ENCODE measurements around the gene GAS2L1.
A peak's percentile ranks its signal among the peaks of the same experiment; 100 is the strongest.

GAS2L1 gene

DNA sequence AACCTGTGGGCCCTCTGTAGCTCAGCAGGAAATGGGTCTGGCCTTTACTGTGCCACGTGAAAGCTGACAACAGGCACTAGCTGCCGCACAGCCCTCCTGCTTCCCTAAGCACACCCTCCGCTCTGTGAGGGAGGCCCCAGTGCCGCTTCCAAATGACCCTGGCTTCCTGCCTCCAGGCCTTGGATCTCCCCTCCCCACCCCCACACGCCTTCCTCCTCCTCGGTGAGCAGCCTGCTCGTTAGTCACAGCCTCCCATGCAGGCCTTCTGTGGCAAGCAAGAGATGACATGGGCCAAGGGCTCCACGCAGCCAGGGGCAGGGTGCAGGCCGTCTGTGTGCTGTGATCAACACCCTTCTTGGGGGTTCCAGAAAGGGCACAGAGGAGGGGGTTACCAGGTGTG lies 24.3 kb downstream of the GAS2L1 start:
- H3K36me3 ChIP-seq (ENCODE audit: control insufficient read depth in 2 of 2, insufficient read depth in 1 of 2, low read length in 2 of 2) = peaks cover 0 to 99% of the 10 kb centered on the region in 2 experiments; a peak in 2 of 3 replicates
- TF ChIP-seq ZFHX2 (tag by site-specific recombination; conservative IDR thresholded peaks at IDR 0.05) (peak; percentile 88), EGR2 (tag by site-specific recombination; IDR thresholded peaks at IDR 0.05; ENCODE audit: low read depth) (peak; percentile 87), ZIC2 (tag by site-specific recombination; IDR thresholded peaks at IDR 0.05) (peak; percentile 13; the same call in 1 of the 2 replicates), FEZF1 (tag by site-specific recombination; IDR thresholded peaks at IDR 0.05) (no peak)
- TF ChIP-seq, protein P1, sequence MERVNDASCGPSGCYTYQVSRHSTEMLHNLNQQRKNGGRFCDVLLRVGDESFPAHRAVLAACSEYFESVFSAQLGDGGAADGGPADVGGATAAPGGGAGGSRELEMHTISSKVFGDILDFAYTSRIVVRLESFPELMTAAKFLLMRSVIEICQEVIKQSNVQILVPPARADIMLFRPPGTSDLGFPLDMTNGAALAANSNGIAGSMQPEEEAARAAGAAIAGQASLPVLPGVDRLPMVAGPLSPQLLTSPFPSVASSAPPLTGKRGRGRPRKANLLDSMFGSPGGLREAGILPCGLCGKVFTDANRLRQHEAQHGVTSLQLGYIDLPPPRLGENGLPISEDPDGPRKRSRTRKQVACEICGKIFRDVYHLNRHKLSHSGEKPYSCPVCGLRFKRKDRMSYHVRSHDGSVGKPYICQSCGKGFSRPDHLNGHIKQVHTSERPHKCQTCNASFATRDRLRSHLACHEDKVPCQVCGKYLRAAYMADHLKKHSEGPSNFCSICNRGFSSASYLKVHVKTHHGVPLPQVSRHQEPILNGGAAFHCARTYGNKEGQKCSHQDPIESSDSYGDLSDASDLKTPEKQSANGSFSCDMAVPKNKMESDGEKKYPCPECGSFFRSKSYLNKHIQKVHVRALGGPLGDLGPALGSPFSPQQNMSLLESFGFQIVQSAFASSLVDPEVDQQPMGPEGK (tag by site-specific recombination; IDR thresholded peaks at IDR 0.05) = peak; percentile 30; the same call in 1 of the 2 replicates
- no peaks in the 10 kb centered on the region for H3K9me3 ChIP-seq (ENCODE audit: control insufficient read depth, insufficient read depth, low read depth, low read length)
- POLR2A ChIA-PET = no interaction called here
- H3K27ac ChIP-seq (ENCODE audit: extremely low read depth, low read depth, low read length) = peak overlapping the region; percentile 16; the same call in 1 of the 2 replicates
- CTCF ChIA-PET = no interaction called here
- H3K4me3 ChIP-seq (ENCODE audit: low read depth, low read length) = no peak overlapping the region
- no peaks in the 10 kb centered on the region for H3K4me1 ChIP-seq (ENCODE audit: control insufficient read depth, insufficient read depth, low read length)

DNA sequence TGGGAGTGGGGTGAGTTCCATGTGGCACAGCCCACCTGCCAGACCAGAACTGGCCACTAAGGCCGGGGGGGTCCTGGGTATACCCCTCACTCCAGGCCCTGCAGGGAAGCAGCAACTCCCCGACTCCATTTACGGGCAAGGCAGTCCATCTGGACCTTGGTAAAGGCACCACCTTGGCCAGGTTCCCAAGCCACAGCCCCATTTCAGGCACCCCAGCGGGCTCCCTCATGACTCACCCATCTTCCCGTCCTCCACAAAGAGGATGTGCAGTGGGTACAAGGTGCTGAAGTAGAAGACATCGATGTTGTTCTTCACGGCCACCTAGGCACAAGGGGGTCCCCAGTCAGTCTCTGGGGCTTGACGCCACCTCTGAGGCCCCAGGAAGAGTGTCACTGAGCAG lies 24.8 kb downstream of the GAS2L1 start:
- H3K27ac ChIP-seq (ENCODE audit: extremely low read depth, low read depth, low read length) = no peak overlapping the region
- H3K9me3 ChIP-seq (ENCODE audit: control insufficient read depth, insufficient read depth, low read depth, low read length) = no peaks in the 10 kb centered on the region
- CTCF ChIA-PET = interaction anchor here (1.5 kb wide), 1 partner anchor 28 kb away, joined by 3 read pairs; no protein-coding TSS in a partner anchor
- peak; percentile 85 for TF ChIP-seq ZBTB8A (tag by site-specific recombination; IDR thresholded peaks at IDR 0.05)
- TF ChIP-seq, protein P2, sequence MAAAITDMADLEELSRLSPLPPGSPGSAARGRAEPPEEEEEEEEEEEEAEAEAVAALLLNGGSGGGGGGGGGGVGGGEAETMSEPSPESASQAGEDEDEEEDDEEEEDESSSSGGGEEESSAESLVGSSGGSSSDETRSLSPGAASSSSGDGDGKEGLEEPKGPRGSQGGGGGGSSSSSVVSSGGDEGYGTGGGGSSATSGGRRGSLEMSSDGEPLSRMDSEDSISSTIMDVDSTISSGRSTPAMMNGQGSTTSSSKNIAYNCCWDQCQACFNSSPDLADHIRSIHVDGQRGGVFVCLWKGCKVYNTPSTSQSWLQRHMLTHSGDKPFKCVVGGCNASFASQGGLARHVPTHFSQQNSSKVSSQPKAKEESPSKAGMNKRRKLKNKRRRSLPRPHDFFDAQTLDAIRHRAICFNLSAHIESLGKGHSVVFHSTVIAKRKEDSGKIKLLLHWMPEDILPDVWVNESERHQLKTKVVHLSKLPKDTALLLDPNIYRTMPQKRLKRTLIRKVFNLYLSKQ (tag by site-specific recombination; IDR thresholded peaks at IDR 0.05; ENCODE audit: borderline replicate concordance) = no peak
- TF ChIP-seq, protein P3, sequence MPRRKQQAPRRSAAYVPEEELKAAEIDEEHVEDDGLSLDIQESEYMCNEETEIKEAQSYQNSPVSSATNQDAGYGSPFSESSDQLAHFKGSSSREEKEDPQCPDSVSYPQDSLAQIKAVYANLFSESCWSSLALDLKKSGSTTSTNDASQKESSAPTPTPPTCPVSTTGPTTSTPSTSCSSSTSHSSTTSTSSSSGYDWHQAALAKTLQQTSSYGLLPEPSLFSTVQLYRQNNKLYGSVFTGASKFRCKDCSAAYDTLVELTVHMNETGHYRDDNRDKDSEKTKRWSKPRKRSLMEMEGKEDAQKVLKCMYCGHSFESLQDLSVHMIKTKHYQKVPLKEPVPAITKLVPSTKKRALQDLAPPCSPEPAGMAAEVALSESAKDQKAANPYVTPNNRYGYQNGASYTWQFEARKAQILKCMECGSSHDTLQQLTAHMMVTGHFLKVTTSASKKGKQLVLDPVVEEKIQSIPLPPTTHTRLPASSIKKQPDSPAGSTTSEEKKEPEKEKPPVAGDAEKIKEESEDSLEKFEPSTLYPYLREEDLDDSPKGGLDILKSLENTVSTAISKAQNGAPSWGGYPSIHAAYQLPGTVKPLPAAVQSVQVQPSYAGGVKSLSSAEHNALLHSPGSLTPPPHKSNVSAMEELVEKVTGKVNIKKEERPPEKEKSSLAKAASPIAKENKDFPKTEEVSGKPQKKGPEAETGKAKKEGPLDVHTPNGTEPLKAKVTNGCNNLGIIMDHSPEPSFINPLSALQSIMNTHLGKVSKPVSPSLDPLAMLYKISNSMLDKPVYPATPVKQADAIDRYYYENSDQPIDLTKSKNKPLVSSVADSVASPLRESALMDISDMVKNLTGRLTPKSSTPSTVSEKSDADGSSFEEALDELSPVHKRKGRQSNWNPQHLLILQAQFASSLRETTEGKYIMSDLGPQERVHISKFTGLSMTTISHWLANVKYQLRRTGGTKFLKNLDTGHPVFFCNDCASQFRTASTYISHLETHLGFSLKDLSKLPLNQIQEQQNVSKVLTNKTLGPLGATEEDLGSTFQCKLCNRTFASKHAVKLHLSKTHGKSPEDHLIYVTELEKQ (tag by site-specific recombination; IDR thresholded peaks at IDR 0.05; ENCODE audit: borderline replicate concordance) = no peak
- H3K36me3 ChIP-seq (ENCODE audit: control insufficient read depth in 2 of 2, insufficient read depth in 1 of 2, low read length in 2 of 2) = peaks cover 0 to 99% of the 10 kb centered on the region in 2 experiments; a peak in 2 of 3 replicates
- no peaks in the 10 kb centered on the region for H3K4me1 ChIP-seq (ENCODE audit: control insufficient read depth, insufficient read depth, low read length)
- no peak overlapping the region for H3K4me3 ChIP-seq (ENCODE audit: low read depth, low read length)
- POLR2A ChIA-PET = no interaction called here

DNA sequence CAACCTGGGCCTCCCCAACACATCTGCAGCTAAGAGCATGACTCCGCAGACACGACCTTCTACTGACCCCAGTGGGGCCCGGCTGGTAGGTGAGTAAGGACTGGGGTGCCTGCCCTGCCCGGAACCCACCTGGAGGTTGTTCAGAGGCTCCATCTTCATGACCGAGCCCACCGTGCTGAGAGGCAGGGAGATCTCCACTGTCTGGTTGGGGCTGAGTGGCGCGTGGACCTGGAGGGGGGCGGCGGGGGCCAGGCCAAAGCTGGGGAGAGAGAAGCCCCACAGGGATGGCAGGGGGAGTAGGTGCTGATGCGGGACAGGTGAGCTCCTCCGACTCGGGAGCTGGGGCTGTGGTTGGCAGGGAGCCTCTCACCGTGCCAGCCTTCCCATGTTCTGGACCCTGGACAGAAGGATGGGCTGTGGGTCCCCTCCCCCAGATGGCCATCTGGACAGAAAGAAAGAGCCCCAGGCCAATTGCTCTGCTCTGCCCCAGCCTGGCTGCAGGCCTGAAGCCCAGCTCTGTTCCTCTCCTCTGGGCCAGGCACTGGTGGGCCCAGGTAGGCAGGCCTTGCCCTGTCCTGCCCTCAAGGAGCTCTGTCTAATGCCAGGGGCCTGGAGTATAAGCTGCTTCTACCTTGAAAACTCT lies 25.3 kb downstream of the GAS2L1 start:
- peaks cover 0 to 98% of the 10 kb centered on the region in 2 experiments; a peak in 2 of 3 replicates for H3K36me3 ChIP-seq (ENCODE audit: control insufficient read depth in 2 of 2, insufficient read depth in 1 of 2, low read length in 2 of 2)
- H3K4me3 ChIP-seq (ENCODE audit: low read depth, low read length) = no peak overlapping the region
- ChIA-PET POLR2A (no interaction called here), CTCF (interaction anchor here (1.5 kb wide), 1 partner anchor 27 kb away, joined by 3 read pairs; no protein-coding TSS in a partner anchor)
- H3K27ac ChIP-seq (ENCODE audit: extremely low read depth, low read depth, low read length) = no peak overlapping the region
- no peaks in the 10 kb centered on the region for H3K4me1 ChIP-seq (ENCODE audit: control insufficient read depth, insufficient read depth, low read length)
- TF ChIP-seq, protein P4, sequence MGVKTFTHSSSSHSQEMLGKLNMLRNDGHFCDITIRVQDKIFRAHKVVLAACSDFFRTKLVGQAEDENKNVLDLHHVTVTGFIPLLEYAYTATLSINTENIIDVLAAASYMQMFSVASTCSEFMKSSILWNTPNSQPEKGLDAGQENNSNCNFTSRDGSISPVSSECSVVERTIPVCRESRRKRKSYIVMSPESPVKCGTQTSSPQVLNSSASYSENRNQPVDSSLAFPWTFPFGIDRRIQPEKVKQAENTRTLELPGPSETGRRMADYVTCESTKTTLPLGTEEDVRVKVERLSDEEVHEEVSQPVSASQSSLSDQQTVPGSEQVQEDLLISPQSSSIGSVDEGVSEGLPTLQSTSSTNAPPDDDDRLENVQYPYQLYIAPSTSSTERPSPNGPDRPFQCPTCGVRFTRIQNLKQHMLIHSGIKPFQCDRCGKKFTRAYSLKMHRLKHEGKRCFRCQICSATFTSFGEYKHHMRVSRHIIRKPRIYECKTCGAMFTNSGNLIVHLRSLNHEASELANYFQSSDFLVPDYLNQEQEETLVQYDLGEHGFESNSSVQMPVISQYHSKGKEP (tag by site-specific recombination; IDR thresholded peaks at IDR 0.05) = no peak
- no peak for TF ChIP-seq ZNF211 (tag by site-specific recombination; IDR thresholded peaks at IDR 0.05; ENCODE audit: low read depth)
- TF ChIP-seq ZBTB21 (tag by site-specific recombination; IDR thresholded peaks at IDR 0.05) = no peak
- no peak for TF ChIP-seq SP2 (tag by site-specific recombination; IDR thresholded peaks at IDR 0.05)
- TF ChIP-seq ZNF341 (tag by site-specific recombination; IDR thresholded peaks at IDR 0.05; ENCODE audit: low read depth) = no peak
- no peak for TF ChIP-seq GLIS1 (tag by site-specific recombination; IDR thresholded peaks at IDR 0.05)
- TF ChIP-seq ZNF843 (tag by site-specific recombination; IDR thresholded peaks at IDR 0.05) = no peak
- TF ChIP-seq, protein P5, sequence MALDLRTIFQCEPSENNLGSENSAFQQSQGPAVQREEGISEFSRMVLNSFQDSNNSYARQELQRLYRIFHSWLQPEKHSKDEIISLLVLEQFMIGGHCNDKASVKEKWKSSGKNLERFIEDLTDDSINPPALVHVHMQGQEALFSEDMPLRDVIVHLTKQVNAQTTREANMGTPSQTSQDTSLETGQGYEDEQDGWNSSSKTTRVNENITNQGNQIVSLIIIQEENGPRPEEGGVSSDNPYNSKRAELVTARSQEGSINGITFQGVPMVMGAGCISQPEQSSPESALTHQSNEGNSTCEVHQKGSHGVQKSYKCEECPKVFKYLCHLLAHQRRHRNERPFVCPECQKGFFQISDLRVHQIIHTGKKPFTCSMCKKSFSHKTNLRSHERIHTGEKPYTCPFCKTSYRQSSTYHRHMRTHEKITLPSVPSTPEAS (tag by site-specific recombination; IDR thresholded peaks at IDR 0.05) = no peak
- H3K9me3 ChIP-seq (ENCODE audit: control insufficient read depth, insufficient read depth, low read depth, low read length) = no peaks in the 10 kb centered on the region

Data from HEK293 (cell line).